ENCODE measurements around the gene SNTB2.

Gene SNTB2

GRCh38 chr16:69240331-69240730 is 53.4 kb downstream of the SNTB2 start:
- TF ChIP-seq CREB1 (IDR thresholded peaks at IDR 0.05; ENCODE audit: low read depth): no peak
- no peak for TF ChIP-seq YY1 (IDR thresholded peaks at IDR 0.05; ENCODE audit: low read depth)
- TF ChIP-seq TAF1 (IDR thresholded peaks at IDR 0.05; ENCODE audit: low read depth): no peak
- no peak for TF ChIP-seq TCF12 (IDR thresholded peaks at IDR 0.05; ENCODE audit: low read depth)
- TF ChIP-seq EP300 (IDR thresholded peaks at IDR 0.05; ENCODE audit: borderline replicate concordance): no peak
- no peak for TF ChIP-seq RAD21 (IDR thresholded peaks at IDR 0.05; ENCODE audit: low read depth)
- TF ChIP-seq TEAD4 (IDR thresholded peaks at IDR 0.05): no peak
- no peak for TF ChIP-seq USF1 (IDR thresholded peaks at IDR 0.05)
- no peak for TF ChIP-seq MAX (IDR thresholded peaks at IDR 0.05)
- TF ChIP-seq EGR1 (IDR thresholded peaks at IDR 0.05): no peak
- no peak for TF ChIP-seq ZBTB7A (IDR thresholded peaks at IDR 0.05; ENCODE audit: low read depth)
- TF ChIP-seq CEBPB (IDR thresholded peaks at IDR 0.05): no peak
- TF ChIP-seq REST (IDR thresholded peaks at IDR 0.05; ENCODE audit: low read depth): no peak
- no peak for TF ChIP-seq FOXM1 (IDR thresholded peaks at IDR 0.05; ENCODE audit: borderline replicate concordance, low read depth)
- TF ChIP-seq NFIC (IDR thresholded peaks at IDR 0.05): no peak

- TF ChIP-seq RAD21 (IDR thresholded peaks at IDR 0.05; ENCODE audit: low read depth) (no peak), TCF12 (IDR thresholded peaks at IDR 0.05; ENCODE audit: low read depth) (no peak), EP300 (IDR thresholded peaks at IDR 0.05; ENCODE audit: borderline replicate concordance) (no peak), ZBTB7A (IDR thresholded peaks at IDR 0.05; ENCODE audit: low read depth) (no peak), TEAD4 (IDR thresholded peaks at IDR 0.05) (no peak), YY1 (IDR thresholded peaks at IDR 0.05; ENCODE audit: low read depth) (no peak), CREB1 (IDR thresholded peaks at IDR 0.05; ENCODE audit: low read depth) (no peak), CEBPB (IDR thresholded peaks at IDR 0.05) (no peak), MAX (IDR thresholded peaks at IDR 0.05) (no peak)
Measured at GRCh38 chr16:69241926-69242325, 55.0 kb downstream of the SNTB2 start.

GRCh38 chr16:69243479-69243878 is 56.5 kb downstream of the SNTB2 start:
- TF ChIP-seq RAD21 (IDR thresholded peaks at IDR 0.05; ENCODE audit: low read depth) (no peak; the same call in 1 of the 2 replicates), TEAD4 (IDR thresholded peaks at IDR 0.05) (peak; percentile 47)

- TF ChIP-seq REST (IDR thresholded peaks at IDR 0.05; ENCODE audit: low read depth) (no peak), TCF12 (IDR thresholded peaks at IDR 0.05; ENCODE audit: low read depth) (no peak), FOXM1 (IDR thresholded peaks at IDR 0.05; ENCODE audit: borderline replicate concordance, low read depth) (no peak), USF1 (IDR thresholded peaks at IDR 0.05) (no peak), TEAD4 (IDR thresholded peaks at IDR 0.05) (no peak), RAD21 (IDR thresholded peaks at IDR 0.05; ENCODE audit: low read depth) (no peak), YY1 (IDR thresholded peaks at IDR 0.05; ENCODE audit: low read depth) (no peak), ZBTB7A (IDR thresholded peaks at IDR 0.05; ENCODE audit: low read depth) (no peak)
Measured at GRCh38 chr16:69244336-69244735, 57.4 kb downstream of the SNTB2 start.

GRCh38 chr16:69250081-69250480 is 63.1 kb downstream of the SNTB2 start:
- TF ChIP-seq CREB1 (IDR thresholded peaks at IDR 0.05; ENCODE audit: low read depth) (no peak), REST (IDR thresholded peaks at IDR 0.05; ENCODE audit: low read depth) (no peak)

Measured in Ishikawa (cell line).